ENCODE measurements around the gene RAB28.

- TF ChIP-seq CTCF (IDR thresholded peaks at IDR 0.05; ENCODE audit: low read depth, low read length) (no peak), POLR2A (IDR thresholded peaks at IDR 0.05; ENCODE audit: extremely low read depth, insufficient read length) (no peak), MYC (IDR thresholded peaks at IDR 0.05; ENCODE audit: low read depth, low read length) (no peak)
- TF ChIP-seq, protein P1, sequence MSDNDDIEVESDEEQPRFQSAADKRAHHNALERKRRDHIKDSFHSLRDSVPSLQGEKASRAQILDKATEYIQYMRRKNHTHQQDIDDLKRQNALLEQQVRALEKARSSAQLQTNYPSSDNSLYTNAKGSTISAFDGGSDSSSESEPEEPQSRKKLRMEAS (IDR thresholded peaks at IDR 0.05; ENCODE audit: low read depth, low read length): no peak
These were observed 31.1 kb downstream of the RAB28 start for GRCh38 chr4:13452927-13453579.
